HG03571 (cell line): ENCODE results near the gene CD52.
"Not testable (repeated sequence)": the region's sequence is repeated elsewhere in the genome, so short reads cannot be mapped to it uniquely, and the experiment has no call there.

Source experiments
- ATAC-seq: cut with Tn5 transposase; IDR thresholded peaks from one replicate; pipeline ENCODE4 v1.9.1; 2021; ENCODE audit not compliant: unreplicated experiment

CD52 gene

DNA sequence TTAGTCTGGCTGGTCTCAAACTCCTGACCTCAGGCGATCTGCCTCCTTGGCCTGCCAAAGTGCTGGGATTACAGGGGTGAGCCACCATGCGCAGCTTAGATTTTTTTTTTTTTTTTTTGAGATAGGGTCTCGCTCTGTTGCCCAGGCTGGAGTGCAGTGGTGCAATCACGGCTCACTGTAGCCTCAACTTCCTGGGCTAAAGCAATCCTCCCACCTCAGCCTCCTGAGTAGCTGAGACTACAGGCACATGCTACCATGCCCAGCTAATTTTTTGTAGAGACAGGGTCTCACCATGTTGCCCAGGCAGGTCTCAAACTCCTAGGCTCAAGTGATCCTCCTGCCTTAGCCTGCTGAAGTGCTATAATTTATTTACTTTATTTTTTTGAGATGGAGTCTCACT is 11.6 kb downstream of the CD52 start:
- ATAC-seq = not testable (repeated sequence)

DNA sequence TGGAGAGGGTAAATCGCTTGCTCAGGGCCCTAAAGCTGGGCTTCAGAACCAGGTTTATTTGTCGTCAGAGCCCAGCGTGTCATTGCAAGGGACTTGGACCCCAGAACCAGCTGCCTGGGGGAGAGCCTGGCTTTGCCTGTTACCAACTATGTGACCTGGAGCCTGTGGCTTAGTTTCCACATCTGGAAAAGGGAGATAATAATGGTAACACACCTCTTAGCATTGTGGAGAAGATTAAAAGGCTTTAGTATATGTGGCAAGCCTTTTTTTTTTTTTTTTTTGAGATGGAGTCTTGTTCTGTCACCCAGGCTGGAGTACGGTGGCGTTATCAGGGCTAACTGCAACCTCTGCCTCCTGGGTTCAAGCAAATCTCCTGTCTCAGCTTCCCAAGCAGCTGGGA is 12.5 kb downstream of the CD52 start:
- ATAC-seq = no peak

DNA sequence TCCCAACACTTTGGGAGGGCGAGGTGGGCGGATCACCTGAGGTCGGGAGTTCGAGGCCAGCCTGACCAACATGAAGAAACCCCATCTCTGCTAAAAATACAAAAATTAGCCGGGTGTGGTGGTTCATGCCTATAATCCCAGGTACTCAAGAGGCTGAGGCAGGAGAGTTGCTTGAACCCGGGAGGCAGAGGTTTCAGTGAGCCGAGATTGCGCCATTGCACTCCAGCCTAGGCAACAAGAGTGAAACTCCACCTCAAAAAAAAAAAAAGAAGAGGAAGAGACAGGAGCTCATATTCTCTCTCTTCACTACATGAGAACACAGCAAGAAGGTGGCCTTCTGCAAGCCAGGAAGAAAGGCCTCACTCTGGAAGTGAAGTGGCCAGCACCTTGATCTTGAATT is 15.6 kb downstream of the CD52 start:
- ATAC-seq = not testable (repeated sequence)

DNA sequence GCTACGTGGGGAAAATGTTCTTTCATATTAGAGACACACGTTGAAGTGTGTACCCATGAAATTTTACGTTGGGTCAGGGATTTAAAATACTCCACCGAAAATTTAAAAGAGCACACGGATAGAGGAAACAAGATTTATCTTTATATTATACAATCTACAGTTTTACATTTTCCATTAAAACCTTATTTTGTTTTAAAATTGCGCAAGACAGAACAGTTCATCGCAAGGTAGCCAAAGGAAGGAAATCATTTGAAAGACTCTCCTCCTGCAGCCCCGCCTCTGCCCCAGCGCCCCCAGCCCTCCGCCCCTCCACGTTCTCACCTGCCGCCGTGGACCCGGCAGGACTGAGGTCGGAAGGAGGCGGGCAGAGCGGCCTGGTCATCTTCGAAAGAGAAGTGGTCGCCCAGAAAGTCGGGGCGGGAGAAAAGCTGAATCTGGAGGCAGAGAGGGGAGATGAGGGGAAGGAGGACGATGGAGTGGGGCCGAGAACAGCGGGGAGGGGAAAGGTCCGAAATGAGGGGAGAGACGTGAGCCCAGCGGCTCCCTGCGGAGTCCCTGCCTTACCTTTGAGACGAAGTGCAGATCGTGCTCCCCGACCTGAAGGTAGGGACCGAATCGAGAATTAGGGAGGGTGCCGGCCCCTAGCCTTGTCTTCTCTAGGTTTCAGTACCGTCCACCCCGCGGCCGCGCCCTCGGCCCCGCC is 18.2 kb downstream of the CD52 start:
- ATAC-seq = no peak

DNA sequence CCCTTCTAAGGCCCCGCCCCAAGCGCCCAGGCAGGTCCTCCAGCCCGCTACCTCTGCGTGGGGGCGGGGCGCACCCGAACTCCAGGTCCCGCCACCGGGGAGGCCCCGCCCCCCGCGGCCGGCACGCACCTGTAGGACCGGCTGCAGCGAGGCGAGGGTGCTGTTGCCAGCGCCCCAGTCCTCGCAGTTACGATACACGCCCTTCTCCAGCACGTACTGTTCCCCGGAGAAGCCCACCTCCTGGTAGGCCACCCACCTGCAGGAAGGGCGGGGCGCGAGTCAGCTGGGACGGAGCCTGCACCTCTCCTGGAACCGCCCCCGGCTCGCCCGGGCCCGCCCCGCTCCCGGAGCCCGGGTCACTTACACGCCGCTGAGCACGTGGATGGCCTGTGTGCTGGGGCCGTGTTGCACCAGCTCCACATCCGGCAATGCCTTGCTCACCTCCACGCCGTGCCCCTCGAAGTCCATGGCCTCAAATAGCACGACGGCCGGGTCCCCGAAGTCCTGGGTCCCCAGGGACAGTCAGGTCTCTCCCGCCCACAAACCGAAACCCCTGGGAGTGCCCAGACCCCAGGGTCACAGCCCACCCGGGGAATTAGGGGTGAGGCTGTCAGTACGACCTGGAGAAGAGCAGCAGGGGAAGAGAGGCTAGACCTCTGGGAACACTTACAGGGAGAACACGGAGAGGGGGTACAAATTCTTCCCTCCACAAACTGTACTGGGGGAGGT is 18.9 kb downstream of the CD52 start:
- peak; percentile 66 for ATAC-seq

DNA sequence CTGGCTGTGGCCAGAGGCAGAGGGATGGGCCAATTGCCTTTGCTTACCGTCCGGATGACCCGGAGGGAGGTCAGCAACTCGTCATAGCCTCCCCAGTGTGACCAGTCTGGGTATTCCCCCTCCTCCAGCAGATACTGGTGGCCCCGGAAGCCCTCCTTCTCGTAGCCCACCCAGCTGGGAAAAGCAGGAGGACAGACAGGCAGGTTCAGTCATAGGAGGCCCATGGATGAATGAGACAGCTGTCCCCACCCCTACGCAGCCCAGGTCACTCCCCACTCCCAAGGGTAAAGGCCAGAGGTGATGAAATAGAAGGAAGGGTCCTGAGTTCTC is 19.4 kb downstream of the CD52 start:
- ATAC-seq = no peak

DNA sequence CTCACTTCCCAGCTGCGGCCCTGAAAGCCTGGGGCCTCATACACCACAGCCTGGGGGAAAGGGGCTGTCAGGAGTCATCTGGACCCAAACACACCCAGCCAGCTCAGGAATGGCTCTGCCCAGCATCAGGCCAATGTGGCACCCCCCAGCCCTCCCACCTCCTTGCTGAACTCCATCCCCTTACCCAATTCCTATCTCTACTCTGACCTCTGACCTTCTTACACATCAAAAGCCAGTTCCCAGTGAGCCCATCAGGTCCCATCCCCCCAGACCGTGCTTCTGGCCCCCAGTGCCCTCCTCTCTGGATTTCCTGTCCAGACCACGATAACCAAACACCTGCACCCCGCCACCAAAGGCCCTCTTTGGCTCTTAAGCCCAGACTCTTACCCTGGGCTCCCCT is 19.9 kb downstream of the CD52 start:
- no peak for ATAC-seq

DNA sequence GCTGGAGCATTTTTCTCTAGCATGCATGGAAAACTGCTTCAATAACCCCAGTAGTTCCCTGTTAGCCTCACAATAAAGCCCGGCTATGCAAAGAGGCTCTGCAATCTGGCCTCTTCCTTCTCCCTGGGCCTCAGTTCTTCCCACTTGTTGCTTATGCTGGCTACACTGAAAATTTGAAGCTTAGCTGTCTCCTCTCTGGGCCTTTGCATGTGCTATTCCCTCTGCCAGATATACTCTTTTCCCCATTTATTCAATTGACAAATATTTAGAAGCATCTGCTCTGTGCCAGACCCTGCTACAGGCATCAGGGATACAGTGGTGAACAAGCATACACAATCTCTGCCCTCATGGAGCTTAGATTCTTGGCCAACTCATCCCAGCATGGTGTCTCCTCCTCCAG is 20.9 kb downstream of the CD52 start:
- ATAC-seq = no peak

DNA sequence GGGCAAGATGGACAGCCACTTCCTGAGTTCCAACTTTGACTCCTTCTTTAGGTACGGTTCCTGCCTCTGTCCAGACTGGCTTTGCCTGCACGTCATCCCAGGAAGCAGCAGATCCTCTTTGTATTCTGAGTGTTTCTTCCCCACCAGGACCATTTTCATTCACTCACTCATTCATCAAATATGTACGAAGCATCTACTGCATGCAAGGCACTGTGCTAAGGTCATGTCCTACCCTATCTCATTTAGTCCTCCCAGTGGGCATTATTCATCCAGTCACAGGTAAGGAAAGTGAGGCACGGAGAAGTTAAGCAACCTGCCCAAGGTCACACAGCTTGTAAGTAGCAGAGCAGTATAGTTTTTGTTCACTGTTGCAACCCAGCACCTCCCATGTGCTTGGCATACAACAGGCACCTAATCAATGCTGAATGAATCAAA is 22.3 kb downstream of the CD52 start:
- no peak for ATAC-seq

DNA sequence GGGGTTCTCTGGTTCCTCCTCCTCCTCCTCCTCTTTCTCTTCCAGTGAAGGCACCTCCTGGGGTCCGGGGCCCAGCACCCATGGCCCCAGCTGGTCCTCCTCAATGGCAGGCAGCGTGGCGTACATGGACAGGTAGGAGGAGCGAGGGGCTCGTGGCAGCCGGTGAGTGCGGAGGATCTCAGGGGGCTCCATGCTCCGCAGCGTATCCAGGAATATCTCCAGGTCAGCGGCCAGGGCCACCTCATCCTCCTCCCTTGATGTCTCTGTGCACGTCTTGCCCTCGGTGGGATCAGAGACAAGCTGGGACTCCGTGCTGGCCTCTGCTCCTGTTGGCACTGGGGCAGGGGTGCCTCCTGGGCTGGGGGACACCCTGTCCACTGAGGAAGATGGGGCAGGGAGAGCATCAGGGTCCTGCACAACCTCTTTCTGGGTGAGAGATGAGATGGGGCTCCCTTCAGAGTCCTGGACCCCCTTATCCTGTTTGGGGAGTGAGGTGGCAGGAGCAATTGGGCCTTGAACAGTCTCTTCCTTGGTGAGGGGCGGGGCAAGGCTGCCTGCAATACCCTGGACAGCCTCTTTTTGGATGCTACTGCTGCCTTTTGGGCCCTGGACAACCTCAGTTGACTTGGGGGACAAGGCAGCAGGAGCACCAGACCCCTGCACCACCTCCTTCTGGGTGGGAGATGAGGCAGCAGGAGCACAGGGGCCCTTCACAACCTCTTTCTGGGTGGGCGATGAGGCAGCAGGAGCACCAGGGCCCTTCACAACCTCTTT is 26.6 kb downstream of the CD52 start:
- ATAC-seq = no peak

DNA sequence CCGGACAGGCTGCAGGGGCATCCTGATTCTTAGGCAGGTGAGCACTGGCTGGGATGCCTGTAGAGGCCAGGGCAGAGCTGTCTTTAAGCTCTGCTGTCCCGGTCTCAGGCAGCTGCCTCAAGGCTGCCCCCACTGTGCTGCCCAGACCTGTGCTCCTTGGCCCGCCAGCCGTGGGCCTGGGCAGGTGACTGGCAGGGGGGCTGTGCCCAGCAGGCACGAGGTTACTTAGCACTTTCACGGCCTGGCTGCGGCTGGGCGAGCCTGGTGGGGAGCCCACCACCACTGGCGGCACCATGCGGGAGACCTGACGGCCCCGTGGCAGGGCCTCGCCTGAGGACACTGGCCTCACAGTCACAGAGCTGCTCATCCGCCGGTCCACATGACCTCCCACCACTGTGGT is 28.0 kb downstream of the CD52 start:
- no peak for ATAC-seq

DNA sequence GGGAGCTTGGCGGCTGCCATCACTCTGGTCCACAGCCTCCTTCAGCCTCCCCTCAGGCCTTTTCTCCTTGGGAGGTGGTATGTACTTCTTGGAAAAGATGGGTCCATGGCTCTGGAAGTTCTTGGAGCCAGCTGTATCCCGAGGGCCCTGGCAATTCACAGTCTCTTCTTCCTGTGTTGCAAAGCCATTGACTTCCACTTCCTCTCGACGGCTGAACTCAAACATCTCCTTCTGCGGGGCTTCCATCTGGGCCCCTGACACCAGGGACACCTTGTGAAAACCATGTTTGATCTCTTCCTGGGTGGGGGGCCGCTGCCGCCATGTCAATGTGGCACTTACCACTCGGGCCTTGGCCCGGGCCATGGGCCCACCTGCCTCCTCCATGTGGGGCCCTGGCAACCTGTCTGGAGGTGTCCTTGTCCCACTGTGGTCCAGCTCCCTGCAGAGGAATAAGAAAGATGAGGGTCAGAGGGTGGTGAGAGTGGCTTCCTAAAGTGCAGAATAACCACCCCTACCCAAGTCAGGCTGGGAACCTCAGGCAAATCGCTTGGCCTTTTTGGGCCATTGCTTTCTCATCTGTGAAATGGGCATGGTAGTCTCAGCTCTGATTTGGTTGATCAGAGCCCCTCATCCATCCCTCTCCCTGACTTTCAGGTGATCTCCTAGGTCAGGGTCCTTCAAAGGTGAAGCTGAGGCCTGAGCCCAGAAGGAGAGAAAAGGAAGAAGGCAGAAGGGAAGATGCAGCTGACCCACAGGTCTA is 28.7 kb downstream of the CD52 start:
- ATAC-seq = no peak

DNA sequence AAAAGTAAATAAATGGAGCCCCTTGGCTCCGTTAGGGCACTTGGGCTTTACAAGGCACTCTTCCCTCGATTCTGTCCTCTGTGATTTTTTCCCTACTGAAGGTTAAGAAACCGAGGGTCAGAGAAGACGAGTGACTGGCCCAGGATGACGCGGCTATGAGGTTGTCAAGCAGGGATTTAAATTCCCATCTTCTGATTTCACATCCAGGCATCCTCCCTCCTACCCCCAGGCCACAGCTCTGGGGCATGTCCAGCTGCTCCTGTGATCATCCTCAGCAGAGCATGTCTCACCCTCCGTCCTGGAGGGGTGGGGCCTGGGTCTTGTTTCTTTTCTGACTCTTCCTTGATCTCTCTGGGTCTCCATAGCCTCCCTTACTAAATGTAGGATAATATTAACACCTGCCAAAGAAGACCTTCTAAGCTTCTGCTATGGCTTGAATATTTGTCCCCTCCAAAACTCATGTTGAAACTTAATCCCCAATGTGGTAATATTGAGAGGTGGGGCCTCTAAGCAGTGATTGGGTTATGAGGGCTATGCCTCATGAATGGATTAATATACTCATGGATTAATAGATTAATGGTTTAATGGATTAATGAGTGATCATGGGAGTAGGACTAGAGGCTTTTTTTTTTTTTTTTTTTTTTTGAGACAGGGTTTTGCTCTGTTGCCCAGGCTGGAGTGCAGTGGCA is 31.6 kb downstream of the CD52 start:
- ATAC-seq = no peak

DNA sequence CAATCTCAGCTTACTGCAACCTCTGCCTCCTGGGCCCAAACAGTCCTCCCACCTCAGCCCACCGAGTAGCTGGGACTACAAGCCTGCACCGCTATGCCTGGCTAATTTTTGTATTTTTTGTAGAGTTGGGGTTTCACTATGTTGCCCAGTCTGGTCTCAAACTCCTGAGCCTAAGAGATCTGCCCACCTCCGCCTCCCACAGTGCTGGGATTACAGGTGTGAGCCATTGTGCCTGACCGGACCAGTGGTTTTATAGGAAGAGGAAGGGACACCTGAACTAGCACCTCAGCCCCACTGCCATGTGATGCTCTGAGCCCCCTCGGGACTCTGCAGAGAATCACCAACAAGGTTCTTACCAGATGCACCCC is 32.1 kb downstream of the CD52 start:
- no peak for ATAC-seq

DNA sequence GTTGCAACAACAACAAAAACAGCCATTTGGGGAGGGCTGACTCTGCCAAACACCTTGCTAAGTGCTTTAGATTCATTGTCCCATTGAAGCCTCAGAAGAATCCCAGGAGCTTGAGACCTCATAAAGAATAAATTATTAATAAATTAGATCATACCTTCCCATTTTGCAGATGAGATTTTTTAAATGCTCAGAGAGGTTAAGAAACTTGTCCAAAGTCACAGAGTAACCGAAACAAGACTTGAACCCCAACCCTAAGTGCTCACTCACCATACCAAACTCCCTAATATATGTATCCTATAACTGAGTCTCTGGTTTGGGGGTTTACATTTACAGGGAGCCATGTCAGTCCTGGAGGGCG is 32.6 kb downstream of the CD52 start:
- ATAC-seq = no peak

DNA sequence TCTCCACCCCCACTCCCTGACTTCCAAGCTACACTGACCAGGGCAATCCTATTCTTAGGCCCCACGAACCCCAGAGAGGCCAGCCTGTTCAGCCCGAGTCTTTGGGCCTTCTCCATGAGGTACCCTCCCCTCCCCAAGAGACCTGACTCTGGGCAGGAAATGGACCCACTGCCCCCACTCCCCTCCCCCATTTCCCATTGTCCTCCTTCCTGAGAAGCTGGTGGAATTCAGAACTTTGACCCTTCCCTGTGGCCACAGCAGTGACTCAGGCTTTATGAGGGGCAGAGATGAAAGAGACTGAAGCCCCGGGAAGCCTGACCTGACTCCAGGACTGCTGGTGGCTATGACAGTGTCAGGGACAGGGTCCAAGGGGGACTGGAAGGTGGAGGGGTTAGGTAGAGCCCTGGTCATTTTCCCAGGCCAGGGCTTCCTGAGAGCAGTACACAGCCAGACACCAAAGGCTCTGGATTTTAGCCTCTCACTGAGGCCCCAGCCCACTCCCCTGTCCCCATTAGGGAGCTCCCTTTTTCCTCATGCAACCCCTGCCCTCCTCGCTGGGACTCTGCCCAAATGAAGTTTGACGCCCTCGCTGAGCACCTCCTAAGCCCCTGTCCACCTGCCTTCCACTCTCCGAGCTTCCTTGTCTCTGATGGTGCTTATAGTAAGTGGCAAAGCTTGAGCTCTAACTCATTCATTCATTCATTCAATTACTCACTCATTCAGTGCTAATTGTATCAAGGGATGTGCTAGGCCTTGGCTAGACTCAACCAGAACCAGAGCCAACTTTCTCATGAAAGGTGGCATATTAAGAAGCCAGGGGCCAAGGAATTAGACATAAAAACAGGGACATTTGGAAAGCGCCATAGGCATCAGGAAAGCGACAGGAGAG is 33.2 kb downstream of the CD52 start:
- no peak for ATAC-seq

DNA sequence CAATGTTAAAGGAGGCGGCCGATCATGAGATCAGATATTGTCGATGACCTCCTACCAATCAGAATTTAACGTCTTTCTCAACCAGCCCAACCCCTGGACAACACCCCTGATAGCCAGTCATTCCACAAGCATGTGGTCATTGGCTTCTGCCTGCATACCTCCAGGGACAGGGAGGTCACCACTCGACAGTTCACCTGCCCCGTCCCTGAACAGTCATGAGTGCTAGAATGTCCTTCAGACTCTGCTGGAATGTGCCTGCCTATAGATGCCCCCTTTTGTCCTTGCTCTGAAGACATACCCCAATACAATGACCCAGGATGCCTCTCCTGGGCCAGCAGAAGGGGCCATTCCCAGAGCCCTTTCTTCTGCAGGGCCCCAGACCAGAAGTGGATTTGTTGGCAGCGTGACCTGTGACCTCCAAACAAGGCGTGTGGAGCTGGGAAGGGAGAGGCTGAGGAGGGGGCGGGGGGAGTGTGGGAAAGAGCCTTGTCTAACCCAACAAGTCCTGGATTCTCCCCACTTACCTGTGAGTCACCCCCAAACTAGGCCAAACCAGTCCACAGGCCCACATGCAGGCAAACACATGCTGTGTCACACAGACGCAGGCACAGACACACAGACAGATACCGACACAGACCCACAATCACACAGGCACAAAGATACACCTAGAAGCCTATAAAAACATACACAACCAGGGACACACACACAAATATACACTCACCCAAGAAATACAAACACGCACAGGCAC is 34.0 kb downstream of the CD52 start:
- no peak for ATAC-seq

DNA sequence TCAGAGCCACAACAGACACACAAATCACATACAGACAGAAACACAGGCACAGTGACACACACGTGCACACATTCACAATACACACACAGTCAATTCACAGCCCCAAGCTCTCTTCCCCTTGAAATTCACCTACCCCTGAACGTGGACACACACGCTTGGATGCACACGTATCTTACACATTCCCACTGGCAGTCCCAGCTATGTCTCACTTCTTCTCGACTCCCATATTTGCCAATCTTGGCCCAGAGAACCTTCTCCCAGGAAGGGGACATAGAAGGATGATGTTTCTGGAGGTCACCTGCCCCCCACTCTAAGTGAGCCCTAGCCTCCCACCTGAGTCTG is 34.6 kb downstream of the CD52 start:
- no peak for ATAC-seq

DNA sequence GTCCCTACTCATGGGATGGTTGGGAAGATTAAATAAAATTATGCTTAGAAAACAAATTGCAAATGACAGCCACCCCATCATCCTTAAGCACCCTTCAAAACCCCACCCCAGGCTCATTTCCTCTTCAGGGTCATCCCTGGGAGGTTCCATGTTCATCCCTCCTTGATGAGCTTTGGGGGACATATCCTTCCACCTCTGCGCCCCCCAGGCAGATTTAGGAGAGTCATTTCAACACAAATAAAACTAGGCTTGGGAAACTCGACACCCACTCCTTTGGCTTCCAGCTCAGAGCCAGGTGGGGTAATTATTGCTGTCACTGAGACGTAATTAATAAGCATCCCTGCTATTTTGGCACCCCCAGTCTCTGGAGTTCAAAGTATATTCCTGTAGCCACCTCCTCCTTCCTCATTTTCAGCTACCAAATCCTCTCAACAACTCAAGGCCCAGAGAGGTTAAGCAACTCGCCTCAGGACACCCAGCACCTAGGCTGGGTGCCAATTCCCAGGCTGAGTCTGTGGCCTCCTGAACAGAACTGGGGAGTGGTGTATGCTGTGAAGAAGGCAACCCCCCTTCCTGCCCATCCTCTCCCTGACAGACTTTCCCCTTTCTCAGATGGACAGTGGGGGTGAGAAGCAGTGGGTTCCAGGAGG is 35.6 kb downstream of the CD52 start:
- ATAC-seq = no peak
